Breast epithelium (tissue), 3 donors: ENCODE results near the gene CDC14B.

Source experiments
- POLR2A ChIP-seq: fragments of 450-650 bp; IDR thresholded peaks from one replicate; pipeline ENCODE4 v1.6.1; 2016; ENCODE audit warnings: antibody characterized with exemption, mild to moderate bottlenecking, moderate library complexity
- POLR2AphosphoS5 ChIP-seq, 3 donors: sonication (generic); formaldehyde crosslinking; IDR thresholded peaks; one replicate each; pipeline ENCODE4 v1.6.1; 2017; ENCODE audit warnings: antibody characterized with exemption in 3 of 3
- TF ChIP-seq, protein P1 (sequence below), 3 donors: fragments of 450-650 bp; IDR thresholded peaks; one replicate each; pipeline ENCODE4 v1.5.1; 2016 to 2017; ENCODE audit warnings: antibody characterized with exemption in 3 of 3, mild to moderate bottlenecking in 3 of 3, moderate library complexity in 3 of 3

DNA sequence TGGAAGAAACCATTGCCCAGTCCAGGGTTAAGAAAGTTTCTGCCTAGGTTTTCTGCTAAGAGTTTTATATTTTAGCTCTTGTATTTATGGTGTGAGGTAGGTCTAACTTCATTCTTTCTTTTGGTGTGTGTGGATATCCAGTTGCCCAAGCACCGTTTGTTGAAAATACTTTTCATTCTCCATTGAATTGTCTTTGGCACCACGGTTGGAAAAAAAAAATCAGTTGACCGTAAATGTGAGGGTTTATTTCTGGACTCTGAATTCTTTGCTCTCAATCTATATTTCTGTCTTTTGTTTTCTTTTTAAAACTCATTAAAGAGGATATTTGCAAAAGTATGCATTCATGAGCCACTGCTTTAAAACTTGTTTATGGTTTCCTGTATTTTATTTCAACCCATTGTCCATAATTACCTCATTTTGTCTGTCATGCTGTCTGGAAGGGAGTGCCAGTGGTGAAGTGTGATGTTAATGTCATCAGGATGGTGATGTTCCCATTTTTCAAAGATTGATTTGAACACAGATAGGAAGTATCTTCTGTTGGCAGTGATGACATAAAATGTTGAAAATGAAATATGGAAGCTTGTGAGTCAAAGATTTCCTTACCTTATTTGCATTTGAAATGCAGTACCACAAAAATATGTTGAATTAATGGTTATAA lies 135.8 kb downstream of the CDC14B start:
- TF ChIP-seq, protein P1, sequence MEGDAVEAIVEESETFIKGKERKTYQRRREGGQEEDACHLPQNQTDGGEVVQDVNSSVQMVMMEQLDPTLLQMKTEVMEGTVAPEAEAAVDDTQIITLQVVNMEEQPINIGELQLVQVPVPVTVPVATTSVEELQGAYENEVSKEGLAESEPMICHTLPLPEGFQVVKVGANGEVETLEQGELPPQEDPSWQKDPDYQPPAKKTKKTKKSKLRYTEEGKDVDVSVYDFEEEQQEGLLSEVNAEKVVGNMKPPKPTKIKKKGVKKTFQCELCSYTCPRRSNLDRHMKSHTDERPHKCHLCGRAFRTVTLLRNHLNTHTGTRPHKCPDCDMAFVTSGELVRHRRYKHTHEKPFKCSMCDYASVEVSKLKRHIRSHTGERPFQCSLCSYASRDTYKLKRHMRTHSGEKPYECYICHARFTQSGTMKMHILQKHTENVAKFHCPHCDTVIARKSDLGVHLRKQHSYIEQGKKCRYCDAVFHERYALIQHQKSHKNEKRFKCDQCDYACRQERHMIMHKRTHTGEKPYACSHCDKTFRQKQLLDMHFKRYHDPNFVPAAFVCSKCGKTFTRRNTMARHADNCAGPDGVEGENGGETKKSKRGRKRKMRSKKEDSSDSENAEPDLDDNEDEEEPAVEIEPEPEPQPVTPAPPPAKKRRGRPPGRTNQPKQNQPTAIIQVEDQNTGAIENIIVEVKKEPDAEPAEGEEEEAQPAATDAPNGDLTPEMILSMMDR (IDR thresholded peaks at IDR 0.05) = no peak
- TF ChIP-seq POLR2A (no peak), POLR2AphosphoS5 (IDR thresholded peaks at IDR 0.05) (no peak)
